CD4-positive, alpha-beta T cell treated with Interferon gamma for 1 hour (primary cell): Measurements from ENCODE around the gene THRAP3.
"Not testable (repeated sequence)": the region's sequence is repeated elsewhere in the genome, so short reads cannot be mapped to it uniquely, and the experiment has no call there.

Experiments used
- DNase-seq: peaks from one replicate; pipeline ENCODE4 v3.0.0-alpha.2; 2020

The THRAP3 gene

GRCh38 chr1:36223996-36224536 lies at the start of gene THRAP3:
TSS of gene THRAP3 (plus strand) at chr1:36224443. CDS start at chr1:36282564, 58,121 bp downstream.
- peak; percentile 100 for DNase-seq

GRCh38 chr1:36174713-36175112 lies 49.5 kb upstream of the THRAP3 start:
- DNase-seq = no peak

- peak; percentile 32 for DNase-seq
These were observed 48.8 kb upstream of the THRAP3 start for GRCh38 chr1:36175137-36176095.

- no peak for DNase-seq
These were observed 47.9 kb upstream of the THRAP3 start for GRCh38 chr1:36176106-36176949.

- DNase-seq = no peak
These were observed 46.4 kb upstream of the THRAP3 start for GRCh38 chr1:36177589-36178431.

GRCh38 chr1:36178471-36179219 lies 45.6 kb upstream of the THRAP3 start:
- DNase-seq = no peak

- DNase-seq = no peak
These were observed 45.0 kb upstream of the THRAP3 start for GRCh38 chr1:36179220-36179600.

- DNase-seq = no peak
These were observed 41.5 kb upstream of the THRAP3 start for GRCh38 chr1:36182734-36183133.

GRCh38 chr1:36183309-36183856 lies 40.9 kb upstream of the THRAP3 start:
- DNase-seq = no peak

GRCh38 chr1:36187800-36188593 lies 36.2 kb upstream of the THRAP3 start:
- peak; percentile 84 for DNase-seq

GRCh38 chr1:36196805-36197204 lies 27.4 kb upstream of the THRAP3 start:
- DNase-seq = not testable (repeated sequence)

- DNase-seq = no peak
These were observed 25.6 kb upstream of the THRAP3 start for GRCh38 chr1:36198641-36199040.

- DNase-seq = no peak
These were observed 24.1 kb upstream of the THRAP3 start for GRCh38 chr1:36199934-36200741.

- DNase-seq = no peak
These were observed 21.2 kb upstream of the THRAP3 start for GRCh38 chr1:36203027-36203553.

- DNase-seq = peak; percentile 53
These were observed 20.5 kb upstream of the THRAP3 start for GRCh38 chr1:36203554-36204346.

GRCh38 chr1:36204347-36204909 lies 19.8 kb upstream of the THRAP3 start:
- no peak for DNase-seq

GRCh38 chr1:36206323-36206858 lies 17.9 kb upstream of the THRAP3 start:
- DNase-seq = no peak

- DNase-seq = no peak
These were observed 16.9 kb upstream of the THRAP3 start for GRCh38 chr1:36207339-36207738.
